Suprapubic skin (tissue), 4 donors: Measurements from ENCODE around the gene LIG4. TPM values are rescaled to one million over a fixed set of nuclear protein-coding genes. Genes with fewer than 3 reads are reported as not detected.

Source experiments
- DNase-seq, 2 donors: peaks; one replicate each; pipeline ENCODE4 v3.0.0-alpha.2; 2019; ENCODE audit warnings: low spot score in 2 of 2
- H3K27ac ChIP-seq: fragments of 200-600 bp; sonication (generic); one replicate; pipeline ENCODE4 v1.5.1; 2019
- H3K27me3 ChIP-seq: fragments of 200-600 bp; sonication (generic); one replicate; pipeline ENCODE4 v1.5.1; 2019
- H3K36me3 ChIP-seq: fragments of 200-600 bp; sonication (generic); one replicate; pipeline ENCODE4 v1.5.1; 2019
- H3K4me1 ChIP-seq: fragments of 200-600 bp; sonication (generic); one replicate; pipeline ENCODE4 v1.5.1; 2019
- H3K4me3 ChIP-seq: fragments of 200-600 bp; sonication (generic); one replicate; pipeline ENCODE4 v1.5.1; 2019; ENCODE audit warnings: mild to moderate bottlenecking
- H3K9me3 ChIP-seq: fragments of 200-600 bp; sonication (generic); one replicate; pipeline ENCODE4 v1.5.1; 2019
- CTCF ChIP-seq, 2 donors: fragments of 200-600 bp in 1 of 2; fragments of 450-650 bp in 1 of 2; sonication (generic) in 1 of 2; IDR thresholded peaks; one replicate each; pipeline ENCODE4 v1.5.1; 2016 to 2019; ENCODE audit warnings: antibody characterized with exemption in 2 of 2, mild to moderate bottlenecking in 1 of 2, moderate library complexity in 1 of 2
- EP300 ChIP-seq: sonication (generic); formaldehyde crosslinking; IDR thresholded peaks from one replicate; pipeline ENCODE4 v1.6.1; 2017; ENCODE audit warnings: antibody characterized with exemption
- POLR2A ChIP-seq, 2 donors: fragments of 450-650 bp; IDR thresholded peaks; one replicate each; pipeline ENCODE4 v1.6.1; 2017; ENCODE audit warnings: antibody characterized with exemption in 2 of 2, mild to moderate bottlenecking in 2 of 2, moderate library complexity in 2 of 2
- POLR2AphosphoS5 ChIP-seq, 3 donors: sonication (generic); formaldehyde crosslinking; IDR thresholded peaks; one replicate each; pipeline ENCODE4 v1.6.1; 2017; ENCODE audit warnings: antibody characterized with exemption in 3 of 3
- WGBS: methylation state at CpG from one replicate; pipeline ENCODE4 v1.1.5; 2018; 5-methylcytosine and 5-hydroxymethylcytosine counted together
- total RNA-seq, 4 donors: library from RNA; depleted of rRNA; stranded (reverse); fragments of >200 nt; gene quantifications; one replicate each; pipeline ENCODE4 v1.1.0, GENCODE V29; 2016

Gene LIG4
- 1 to 10 TPM; 5.2 to 8.0 (median 6.5) TPM for total RNA-seq

- Histone ChIP-seq H3K4me3 (peak within 1 kb of the TSS; percentile 54), H3K27ac (peak within 1 kb of the TSS; percentile 49), H3K9me3 (no peaks in the 10 kb centered on the region), H3K4me1 (peaks cover 50% of the 10 kb centered on the region), H3K36me3 (peaks cover 7% of the 10 kb centered on the region), H3K27me3 (no peaks in the 10 kb centered on the region)
- 0% methylated on average over 9 of the region's 26 CpGs for WGBS
- TF ChIP-seq CTCF (IDR thresholded peaks at IDR 0.05) (no peak), POLR2A (IDR thresholded peaks at IDR 0.05) (no peak), EP300 (no peak), POLR2AphosphoS5 (IDR thresholded peaks at IDR 0.05) (no peak)
- DNase-seq: peak; percentile 91 to 93
Measured at GRCh38 chr13:108215436-108215835, at the start of gene LIG4. TSS of gene LIG4 (minus strand) at chr13:108215536. CDS start at chr13:108211268, 4,268 bp downstream.

- H3K4me1 ChIP-seq: no peaks in the 10 kb centered on the region
- H3K4me3 ChIP-seq: no peak overlapping the region
- WGBS: 95% methylated on average over 9 of the region's 9 CpGs
- DNase-seq: no peak
- no peaks in the 10 kb centered on the region for H3K27me3 ChIP-seq
- no peak for TF ChIP-seq CTCF (IDR thresholded peaks at IDR 0.05)
- TF ChIP-seq POLR2A (IDR thresholded peaks at IDR 0.05): no peak
- no peaks in the 10 kb centered on the region for H3K36me3 ChIP-seq
- no peak overlapping the region for H3K27ac ChIP-seq
- H3K9me3 ChIP-seq: no peaks in the 10 kb centered on the region
Measured at GRCh38 chr13:108263621-108264355, 48.5 kb upstream of the LIG4 start.

- H3K27ac ChIP-seq: no peak overlapping the region
- H3K27me3 ChIP-seq: no peaks in the 10 kb centered on the region
- no peaks in the 10 kb centered on the region for H3K36me3 ChIP-seq
- TF ChIP-seq CTCF (IDR thresholded peaks at IDR 0.05): no peak
- no peak for TF ChIP-seq POLR2A (IDR thresholded peaks at IDR 0.05)
- TF ChIP-seq EP300: no peak
- no peak for TF ChIP-seq POLR2AphosphoS5 (IDR thresholded peaks at IDR 0.05)
- WGBS: 59% methylated on average over 2 of the region's 2 CpGs
- no peak overlapping the region for H3K4me3 ChIP-seq
- DNase-seq: no peak
- no peaks in the 10 kb centered on the region for H3K4me1 ChIP-seq
- peaks cover 5% of the 10 kb centered on the region for H3K9me3 ChIP-seq
Measured at GRCh38 chr13:108257248-108257647, 41.9 kb upstream of the LIG4 start.

- no peak overlapping the region for H3K4me3 ChIP-seq
- TF ChIP-seq CTCF (IDR thresholded peaks at IDR 0.05): no peak
- TF ChIP-seq POLR2AphosphoS5 (IDR thresholded peaks at IDR 0.05): no peak
- TF ChIP-seq POLR2A (IDR thresholded peaks at IDR 0.05): no peak
- no peak for TF ChIP-seq EP300
- H3K36me3 ChIP-seq: no peaks in the 10 kb centered on the region
- H3K9me3 ChIP-seq: peaks cover 20% of the 10 kb centered on the region
- H3K27ac ChIP-seq: no peak overlapping the region
- H3K4me1 ChIP-seq: no peaks in the 10 kb centered on the region
- 70% methylated on average over 4 of the region's 4 CpGs for WGBS
- no peaks in the 10 kb centered on the region for H3K27me3 ChIP-seq
- no peak for DNase-seq
Measured at GRCh38 chr13:108249150-108249549, 33.8 kb upstream of the LIG4 start.

- DNase-seq: no peak
- Histone ChIP-seq H3K27me3 (no peaks in the 10 kb centered on the region), H3K27ac (no peak overlapping the region), H3K36me3 (no peaks in the 10 kb centered on the region), H3K9me3 (no peaks in the 10 kb centered on the region), H3K4me1 (peaks cover 4% of the 10 kb centered on the region), H3K4me3 (no peak overlapping the region)
- TF ChIP-seq CTCF (IDR thresholded peaks at IDR 0.05) (no peak), POLR2AphosphoS5 (IDR thresholded peaks at IDR 0.05) (no peak), POLR2A (IDR thresholded peaks at IDR 0.05) (no peak), EP300 (no peak)
Measured at GRCh38 chr13:108230377-108230776, 15.0 kb upstream of the LIG4 start.
